Activated CD8-positive, alpha-beta memory T cell treated with anti-CD3 and anti-CD28 coated beads for 1 hour (primary cell): Measurements from ENCODE around the gene FGD4.

Experiments used
- DNase-seq, 2 donors: peaks; one replicate each; pipeline ENCODE4 v3.0.0-alpha.2; 2020; ENCODE audit warnings: low read depth in 1 of 2; ENCODE audit errors: extremely low read depth in 1 of 2

The FGD4 gene

DNA sequence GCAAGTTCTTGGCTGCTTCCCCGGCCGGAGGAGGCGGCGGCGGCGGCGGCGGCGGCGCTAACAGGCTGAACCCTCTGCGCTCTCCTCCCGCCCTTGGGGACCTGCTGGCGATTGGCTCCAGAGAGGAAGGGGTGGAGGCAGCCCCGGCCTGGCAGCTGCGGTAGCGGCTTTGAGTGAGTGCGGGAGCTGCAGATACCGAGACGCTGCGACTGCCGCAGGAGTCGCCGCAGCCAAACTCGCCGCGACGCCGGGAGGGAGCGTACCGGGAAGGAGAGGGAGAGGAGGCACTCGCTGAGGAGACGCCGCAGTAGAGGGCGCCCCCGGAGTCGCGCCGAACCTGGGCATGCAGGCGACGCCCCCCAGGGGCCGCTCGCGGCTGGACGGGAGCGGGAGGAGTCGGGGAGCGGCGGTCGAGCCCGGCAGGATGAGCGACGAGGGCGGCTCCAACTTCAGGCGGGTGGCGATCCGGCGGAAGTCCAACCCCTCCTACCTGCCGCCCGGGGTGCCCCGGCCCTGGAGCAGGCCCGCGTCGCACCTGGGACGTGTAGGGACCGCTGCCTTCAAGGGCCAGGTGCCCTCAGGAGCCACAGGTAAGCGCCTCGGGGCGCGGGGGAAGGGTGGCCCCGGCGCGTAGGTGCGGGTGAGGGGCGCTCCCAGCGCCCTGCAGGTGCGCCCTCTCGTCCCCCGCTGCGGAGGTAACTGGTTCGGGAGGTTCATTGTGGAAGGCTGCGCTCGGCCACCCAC is at the start of gene FGD4:
Gene FGD4, plus strand, starts transcription at position 189 of the 744 bp plus-strand sequence.
- DNase-seq = peak in 1 of 2 donors; percentile 6

DNA sequence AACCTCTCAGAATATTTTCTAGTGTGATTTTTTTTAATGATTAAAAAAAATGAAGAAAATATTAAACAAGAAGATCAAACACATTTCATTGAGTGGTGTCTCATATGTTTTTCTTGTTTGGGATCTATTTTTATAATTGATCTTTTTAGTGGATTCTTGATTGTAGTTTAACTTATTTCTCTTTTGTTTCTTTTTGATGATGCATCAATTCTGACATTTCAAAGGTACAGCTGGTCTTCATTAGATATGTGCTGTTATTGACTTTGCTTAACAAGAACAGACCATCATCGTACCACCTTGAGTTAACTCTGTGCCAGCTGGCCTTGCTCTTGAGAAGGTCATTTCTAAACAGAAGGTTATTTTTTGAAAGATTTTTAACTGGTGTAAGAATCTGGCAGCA is 45.8 kb upstream of the FGD4 start:
- DNase-seq = no peak

DNA sequence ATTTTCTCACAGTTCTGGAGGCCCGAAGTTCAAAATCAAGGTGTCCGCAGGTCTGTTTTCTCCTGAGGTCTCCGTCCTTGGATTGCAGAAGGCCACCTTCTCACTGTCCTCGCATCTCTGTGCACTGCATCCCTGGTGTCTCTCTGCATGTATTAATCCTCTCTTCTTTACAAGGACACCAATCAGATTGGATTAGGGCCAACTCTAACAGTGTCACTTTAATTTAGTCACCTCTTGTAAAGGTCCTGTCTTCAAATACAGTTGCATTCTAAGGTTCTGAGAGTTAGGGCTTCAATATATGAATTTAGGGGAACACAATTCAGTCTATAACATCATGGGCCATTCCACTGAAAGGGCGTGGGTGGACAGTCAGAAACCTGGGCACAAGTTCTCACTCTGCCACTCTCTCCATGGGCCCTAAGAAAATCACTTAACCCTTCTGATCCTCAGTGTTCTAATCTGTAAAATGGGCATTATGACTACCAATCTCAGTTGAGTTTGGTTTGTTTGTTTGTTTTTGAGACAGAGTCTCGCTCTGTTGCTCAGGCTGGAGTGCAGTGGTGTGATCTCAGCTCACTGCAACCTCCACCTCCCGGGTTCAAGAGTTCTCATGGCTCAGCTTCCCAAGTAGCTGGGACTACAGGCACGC is 41.6 kb upstream of the FGD4 start:
- no peak for DNase-seq

DNA sequence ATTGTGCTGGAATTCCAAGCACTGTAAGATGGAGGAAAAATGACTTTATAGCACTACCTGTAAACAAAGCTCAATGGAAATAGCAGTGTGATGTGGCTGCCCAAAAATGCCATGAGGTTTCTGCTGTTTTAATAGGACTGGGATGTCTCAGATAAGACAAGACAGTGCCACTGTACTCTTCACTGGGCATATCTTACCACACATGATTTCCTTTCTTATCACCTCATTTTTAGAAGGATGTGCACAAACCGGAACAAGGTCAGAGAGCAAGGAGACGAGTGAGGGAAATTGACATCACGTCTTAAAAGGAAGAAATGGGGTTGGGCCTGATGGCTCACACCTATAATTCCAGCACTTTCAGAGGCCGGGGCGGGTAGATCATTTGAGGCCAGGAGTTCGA is 38.4 kb upstream of the FGD4 start:
- DNase-seq = no peak

DNA sequence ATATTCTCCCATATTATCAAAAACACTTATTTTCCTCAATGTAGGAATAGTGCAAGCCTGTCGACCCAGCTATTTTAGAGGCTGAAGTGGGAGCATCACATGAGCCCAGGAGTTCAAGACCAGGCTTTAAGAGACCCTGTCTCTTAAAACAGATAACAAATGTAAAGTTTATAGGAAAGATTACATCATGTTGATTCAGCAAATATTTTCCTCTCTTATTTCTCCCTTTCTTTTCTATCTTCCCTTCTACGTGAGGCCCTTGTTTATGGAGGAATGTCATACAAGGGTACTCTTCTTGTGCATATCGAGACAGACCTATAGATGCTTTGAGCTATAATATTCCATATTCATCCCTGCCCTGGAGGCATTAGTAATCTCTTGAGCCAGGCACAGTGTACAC is 36.5 kb upstream of the FGD4 start:
- DNase-seq = no peak

DNA sequence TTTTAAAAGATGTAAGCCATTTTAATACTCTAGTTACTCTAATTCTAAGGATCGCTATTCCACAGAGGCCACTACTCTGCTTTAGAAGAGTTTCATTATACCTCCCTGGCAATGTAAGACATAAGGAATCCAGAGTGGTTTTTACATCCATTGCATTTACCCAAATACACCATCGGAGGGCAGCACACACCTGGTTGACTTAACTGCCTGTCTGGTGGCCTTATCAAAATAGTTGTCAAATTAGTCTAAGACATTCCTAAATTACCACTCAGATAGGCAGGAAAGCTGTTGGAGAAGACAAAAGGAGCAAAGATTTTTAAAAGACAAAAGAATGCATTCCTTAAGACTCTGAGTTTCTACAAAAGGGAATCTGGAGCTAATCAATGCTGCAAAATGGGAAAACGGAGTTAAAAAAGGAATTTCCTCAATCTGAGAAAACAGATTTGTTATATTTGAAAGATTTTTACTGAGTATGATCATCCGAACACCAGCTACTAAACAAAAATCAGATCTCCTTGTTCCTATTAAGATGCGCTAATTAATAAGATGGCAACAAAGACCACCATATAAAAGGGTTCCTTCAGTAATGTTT is 33.8 kb upstream of the FGD4 start:
- no peak for DNase-seq

DNA sequence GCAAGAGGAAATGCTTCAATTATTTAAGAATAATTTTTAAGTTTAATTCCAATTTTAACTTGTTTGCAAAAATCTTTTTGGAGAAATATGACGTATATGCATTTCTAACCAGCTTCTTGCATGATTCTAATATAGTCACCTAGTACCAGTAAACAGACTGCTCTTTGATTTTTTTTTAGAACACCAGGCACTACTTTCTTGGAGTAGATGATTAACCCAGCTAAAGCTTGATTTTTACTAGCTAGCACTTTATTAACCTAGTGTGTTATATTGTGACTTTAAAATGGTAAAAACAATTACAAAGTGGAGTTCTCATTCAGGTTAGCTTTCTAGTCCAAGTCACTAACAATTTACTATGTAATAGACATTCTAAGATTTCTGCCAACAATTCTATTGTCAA is 32.6 kb upstream of the FGD4 start:
- no peak for DNase-seq

DNA sequence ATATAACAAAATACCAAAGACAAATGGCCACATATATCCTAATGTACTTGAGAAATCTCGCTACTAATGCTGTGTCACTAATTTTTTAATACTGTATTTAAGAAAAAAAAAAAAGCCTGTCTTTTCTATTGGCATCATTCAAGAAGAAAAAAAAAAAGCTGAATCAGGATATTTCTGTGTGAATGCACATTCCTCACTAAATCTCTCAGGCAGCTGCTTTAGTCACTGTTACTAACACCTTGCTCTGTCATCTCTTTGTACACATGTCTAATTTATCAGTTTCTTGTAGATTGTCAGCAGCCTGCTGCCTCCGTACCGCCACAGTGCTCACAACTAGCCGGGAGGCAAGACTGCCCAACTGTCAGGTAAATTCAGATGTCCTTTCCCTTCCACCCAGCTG is 32.0 kb upstream of the FGD4 start:
- no peak for DNase-seq

DNA sequence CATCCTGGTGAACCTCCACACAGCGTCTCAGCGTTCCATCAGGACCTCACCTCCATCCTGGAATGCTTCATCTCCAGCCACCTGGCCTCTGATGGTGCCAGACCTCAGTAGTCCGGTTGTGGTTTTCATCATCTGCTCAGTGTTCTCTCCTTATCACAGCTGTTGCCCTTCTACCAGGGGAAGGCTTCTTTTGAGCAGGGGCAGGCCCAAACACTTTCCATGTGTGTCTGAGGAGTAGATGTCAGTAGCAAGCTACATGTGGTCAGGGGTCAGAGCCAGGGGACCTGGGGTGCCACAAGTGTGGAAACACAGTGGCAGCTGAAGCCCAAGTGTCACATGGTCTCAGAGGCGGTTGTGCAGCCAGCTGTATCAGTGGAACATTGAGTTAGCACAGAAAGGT is 30.2 kb upstream of the FGD4 start:
- DNase-seq = no peak

DNA sequence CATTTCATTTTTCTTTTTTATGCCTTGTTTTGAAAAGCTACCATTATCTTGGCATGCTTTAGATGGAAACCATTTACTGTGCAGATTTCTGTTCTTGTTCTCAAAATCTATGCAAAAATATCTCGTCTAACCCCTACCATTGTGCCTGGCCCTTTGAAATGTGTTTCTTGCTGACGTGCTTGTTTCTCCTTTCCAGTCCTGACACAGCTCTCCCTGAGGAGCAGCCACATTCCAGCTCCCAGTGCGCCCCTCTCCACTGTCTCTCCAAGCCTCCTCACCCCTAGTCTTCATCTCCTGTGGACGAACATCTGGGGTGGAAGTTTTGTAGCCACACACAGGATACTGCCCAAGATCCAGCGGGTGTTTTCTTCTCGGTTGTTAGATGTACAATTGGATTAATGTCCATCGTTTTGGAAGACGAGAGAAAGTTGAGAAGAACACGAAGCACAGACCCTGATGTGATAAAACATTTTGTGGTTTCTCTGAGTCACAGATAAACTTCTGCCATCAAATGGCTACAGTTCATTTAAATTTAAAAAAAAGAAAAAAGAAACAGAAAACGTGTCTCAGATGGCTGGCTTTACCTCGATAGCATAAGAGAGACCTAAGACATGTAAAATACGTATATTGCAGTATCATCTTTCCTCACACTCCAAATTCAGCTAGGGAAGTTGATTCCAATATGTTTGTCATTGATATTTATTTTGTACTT is 21.9 kb upstream of the FGD4 start:
- DNase-seq = no peak

DNA sequence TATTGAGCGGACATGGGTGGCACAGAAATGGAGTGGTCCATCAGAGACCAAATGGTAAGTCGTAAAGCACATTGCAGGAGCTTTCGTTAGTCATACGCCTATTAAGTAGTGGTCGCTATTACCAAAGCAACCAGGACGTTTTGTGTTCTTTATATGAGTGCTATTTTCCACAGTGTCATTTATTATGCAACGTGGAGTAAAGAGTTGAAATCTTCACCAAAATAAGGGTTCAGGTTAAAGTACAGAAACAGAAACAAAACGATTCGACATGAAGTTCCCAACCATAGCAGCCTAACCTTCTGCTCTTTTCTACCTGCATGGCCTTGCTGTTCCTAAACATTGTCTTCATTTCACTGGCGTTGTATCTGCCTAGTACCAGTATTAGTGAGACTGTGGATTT is 20.1 kb upstream of the FGD4 start:
- no peak for DNase-seq

DNA sequence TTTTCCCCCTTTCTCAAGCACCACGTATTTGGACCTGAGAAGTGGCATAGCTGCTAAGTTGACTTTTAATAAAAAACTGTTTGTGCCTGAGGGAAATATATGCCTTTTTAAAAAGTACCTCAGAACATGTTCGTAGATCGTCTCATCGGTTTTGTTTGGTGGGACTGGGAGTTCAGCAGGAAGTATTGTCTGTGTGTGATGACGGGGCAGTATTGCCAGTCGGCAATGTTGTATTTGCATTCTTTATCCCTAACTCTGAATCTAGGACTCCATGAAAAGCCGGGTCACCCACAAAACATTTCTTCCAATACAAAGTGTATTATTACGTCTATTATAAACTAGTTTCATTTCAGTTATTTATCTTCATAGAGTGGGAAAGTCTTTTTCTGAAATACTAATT is 19.7 kb upstream of the FGD4 start:
- DNase-seq = no peak

DNA sequence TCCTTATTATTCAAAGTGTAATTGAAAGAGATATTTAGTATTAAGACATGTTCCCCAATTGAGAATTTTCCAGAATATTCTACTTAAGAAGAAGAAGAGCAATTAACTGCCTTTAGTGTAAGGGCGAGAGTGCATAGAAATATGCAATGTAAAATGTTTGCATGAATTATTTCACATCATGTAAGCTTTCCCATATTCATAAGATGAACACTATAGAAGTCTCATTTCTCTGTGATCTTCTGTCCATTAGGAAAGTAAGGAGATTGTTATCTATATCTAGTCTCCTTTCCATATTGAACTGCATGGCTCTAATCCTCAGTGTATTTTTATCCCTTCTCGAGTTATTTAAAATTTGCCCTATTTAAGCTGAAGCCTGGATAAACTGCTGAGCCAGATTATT is 17.1 kb upstream of the FGD4 start:
- DNase-seq = no peak

DNA sequence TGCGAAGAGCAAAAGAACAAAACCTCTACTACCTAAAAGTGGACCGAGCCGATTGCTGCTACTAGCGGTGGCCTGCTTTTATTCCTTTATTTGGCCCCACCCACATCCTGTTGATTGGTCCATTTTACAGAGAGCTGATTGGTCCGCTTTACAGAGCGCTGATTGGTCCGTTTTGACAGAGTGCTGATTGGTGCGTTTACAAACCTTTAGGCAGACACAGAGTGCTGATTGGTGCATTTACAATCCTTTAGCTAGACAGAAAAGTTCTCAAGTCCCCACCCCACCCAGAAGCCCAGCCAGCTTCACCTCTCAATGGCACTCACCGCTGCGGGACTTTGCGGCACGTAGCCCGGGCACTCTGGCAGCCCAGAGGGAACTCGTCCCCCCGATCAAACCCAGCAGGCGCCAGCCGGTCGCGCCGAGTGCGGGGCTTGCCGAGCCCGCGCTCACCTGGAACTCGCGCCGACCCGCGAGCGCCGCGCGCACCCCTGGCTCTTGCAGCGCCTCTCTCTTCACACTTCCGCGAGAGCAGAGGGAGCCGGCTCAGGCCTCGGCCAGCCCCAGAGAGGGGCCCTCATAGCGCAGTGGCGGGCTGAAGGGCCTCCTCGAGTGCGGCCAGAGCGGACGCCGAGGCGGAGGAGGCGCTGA is 8.7 kb upstream of the FGD4 start:
- no peak for DNase-seq

DNA sequence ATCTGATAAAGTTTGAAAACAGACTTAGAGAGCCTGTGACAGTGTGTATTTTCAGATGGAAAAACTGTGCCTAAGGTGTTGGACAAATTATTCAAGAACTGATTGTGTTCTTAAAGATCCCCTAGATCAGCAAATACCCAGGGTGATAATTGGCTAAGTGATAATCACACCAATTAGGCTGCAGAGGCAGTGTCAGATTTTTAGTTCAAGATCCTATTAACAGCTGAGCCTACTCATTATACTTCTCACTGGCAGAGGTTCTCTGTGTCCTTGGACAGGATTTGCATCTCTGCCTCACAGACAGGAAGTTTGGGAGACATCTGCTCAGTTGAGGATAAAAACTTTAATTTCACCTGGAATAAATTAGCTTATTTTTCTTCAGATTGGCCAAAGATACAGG is 4.3 kb upstream of the FGD4 start:
- no peak for DNase-seq

DNA sequence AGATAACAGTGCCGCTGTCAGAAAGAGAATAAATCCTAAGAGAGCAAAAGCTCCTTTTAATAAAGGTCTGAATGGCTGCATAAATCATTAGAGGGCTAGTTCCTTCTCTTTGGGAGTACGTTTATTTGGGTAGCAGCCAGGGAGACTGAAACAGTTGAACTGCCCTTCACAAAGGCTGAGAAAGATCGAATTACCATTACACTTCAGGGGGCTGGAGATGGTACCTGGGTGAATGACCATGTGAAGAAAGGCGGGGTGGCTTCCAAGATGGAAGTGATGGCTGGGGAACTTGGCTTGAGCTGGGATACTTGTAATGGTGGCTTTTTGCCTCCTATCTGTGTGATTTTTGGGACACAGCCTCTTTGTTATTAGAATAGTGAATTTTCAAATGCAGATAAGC is 1.7 kb upstream of the FGD4 start:
- no peak for DNase-seq

DNA sequence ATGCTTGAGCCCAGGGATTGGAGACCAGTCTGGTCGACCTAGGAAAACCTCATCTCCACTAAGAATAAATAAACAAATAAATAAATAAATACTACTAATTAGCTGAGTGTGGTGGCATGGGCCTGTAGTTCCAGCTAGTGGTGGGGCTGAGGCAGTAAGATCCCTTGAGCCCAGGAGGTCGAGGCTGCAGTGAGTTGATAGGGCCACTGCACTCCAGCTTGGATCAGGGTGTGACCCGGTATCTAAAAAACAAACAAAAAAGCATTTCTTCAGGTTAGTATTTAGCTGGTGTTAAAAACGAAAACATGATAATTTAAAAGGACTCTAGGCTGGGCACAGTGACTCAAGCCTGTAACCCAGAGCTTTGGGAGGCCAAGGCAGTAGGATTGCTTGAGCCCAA is 1.2 kb upstream of the FGD4 start:
- no peak for DNase-seq

DNA sequence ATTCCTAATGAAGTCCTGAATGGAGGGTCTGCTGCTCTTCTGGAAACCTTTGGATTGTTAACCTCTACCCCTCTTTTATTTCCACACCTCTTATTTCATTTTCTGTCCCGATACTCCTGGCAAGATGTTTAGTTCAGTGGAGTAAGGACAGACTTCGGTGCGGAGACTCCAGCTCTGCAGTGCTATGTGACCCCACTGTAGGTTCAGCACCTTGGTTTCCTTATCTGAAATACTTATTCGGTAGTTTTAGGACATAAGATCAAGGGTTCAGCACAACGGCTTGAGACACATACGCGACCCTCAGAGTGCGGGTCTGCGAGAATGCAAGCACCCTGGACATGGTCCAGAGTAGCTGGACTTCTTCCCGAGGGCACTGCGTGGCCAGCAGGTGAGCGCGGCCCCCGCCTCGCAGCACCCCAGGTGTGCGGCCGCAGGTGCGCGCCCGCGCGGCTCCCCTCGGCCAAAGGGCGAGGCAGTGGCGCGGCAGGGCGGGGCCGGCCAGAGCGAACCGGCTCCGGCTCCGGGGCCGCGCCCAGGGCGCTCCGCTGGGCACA is 465 bp upstream of the FGD4 start:
- DNase-seq = no peak

DNA sequence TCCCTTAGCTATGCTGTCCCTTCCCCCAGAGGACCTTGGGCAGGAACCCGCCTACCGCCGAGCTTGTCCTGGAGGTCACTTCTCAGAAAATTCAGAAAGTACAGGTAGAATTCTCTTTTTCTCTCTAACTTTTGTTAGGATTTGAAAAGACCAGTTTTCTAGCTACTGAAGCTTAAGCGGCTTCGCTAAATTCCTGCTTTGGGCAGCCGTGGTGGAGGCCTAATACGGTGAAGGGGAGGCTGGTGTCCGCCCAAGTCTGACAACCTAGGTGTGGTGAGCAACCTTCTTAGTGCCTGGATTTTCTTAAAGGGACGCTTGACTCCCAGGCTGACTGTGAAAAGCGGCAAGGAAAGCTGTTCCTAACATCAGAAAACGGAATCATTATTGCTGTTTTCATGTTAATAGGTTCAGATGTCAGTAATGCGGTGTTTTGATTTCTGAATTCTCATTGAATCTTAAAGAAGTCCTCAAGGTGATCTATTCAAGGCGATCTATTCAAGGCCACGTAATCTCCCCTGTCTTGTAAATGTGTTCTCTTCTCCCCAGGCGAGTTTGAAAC is 835 bp downstream of the FGD4 start:
- no peak for DNase-seq

DNA sequence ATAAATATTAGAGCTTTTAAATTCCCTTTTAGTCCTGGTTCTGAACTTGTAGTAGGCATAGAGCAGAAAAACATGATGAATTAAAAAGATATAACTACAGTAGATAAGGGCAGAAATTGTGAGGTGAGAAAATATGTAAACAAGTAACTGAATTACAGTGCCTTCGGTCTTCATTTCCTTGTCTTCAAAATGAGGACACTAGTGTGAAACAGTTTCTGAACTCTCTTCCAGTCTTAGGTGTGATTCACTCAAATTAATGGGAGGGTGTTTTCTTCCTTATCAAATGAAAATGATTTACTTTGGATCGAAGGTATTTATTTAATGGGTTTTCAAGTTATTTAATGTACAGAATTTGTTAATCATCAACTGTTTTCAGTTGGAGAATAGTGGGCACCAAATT is 1.5 kb downstream of the FGD4 start:
- no peak for DNase-seq

DNA sequence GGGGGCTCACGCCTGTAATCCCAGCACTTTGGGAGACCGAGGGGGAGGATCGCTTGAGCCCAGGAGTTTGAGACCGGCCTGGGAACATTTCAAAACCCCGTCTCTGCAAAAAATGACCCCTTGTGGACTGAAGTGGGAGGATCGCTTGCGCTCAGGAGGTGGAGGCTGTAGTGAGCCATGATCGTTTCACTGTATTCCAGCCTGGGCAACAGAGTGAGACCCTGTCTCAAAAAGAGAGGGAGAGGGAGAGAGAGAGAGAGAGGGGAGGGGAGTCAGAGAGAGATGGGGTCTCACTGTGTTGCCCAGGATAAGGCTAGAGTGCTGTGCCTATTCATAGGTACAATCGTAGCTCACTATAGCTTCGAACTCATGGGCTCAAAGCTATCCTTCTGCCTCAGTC is 2.8 kb downstream of the FGD4 start:
- DNase-seq = no peak
